K562 (cell line): ENCODE data around the gene NME4. TPM values are rescaled to one million over a fixed set of nuclear protein-coding genes. Genes with fewer than 3 reads are reported as not detected.
A peak's percentile ranks its signal among the peaks of the same experiment; 100 is the strongest.

Experiments used
- ATAC-seq: fragments of 200-7000 bp; cut with Tn5 transposase; 3 replicates; pipeline ENCODE4 v1.9.1; 2020; ENCODE audit warnings: moderate library complexity
- BruUV-seq: library from RNA; stranded (reverse); fragments of 400-500 nt; replicated peaks from 2 replicates; lab custom pipeline; 2021; lab: Mats Ljungman, UMichigan
- CTCF ChIA-PET: fragments of 300-600 bp; formaldehyde crosslinking; extraction: SDS; loops from one replicate; lab custom pipeline; 2021; ENCODE audit warnings: low intra/inter-chr PET ratio; lab: Yijun Ruan, JAX
- POLR2A ChIA-PET: fragments of 300-600, 350-650 bp; sonication (Branson Sonifier 250); formaldehyde crosslinking; extraction: SDS; loops from one replicate; lab custom pipeline; 2021; ENCODE audit warnings: antibody characterized with exemption, inconsistent platforms; lab: Yijun Ruan, JAX
- DNase-seq, 4 experiments: peaks; one replicate each; pipeline versions ENCODE4 v3.0.0 to v3.0.0-alpha.2; 2011 to 2018; ENCODE audit warnings: low spot score in 3 of 4, mixed read lengths in 3 of 4; ENCODE audit errors: extremely low read depth in 1 of 4
- FAIRE-seq: peaks from 2 replicates; lab custom pipeline; 2011; peaks lifted over from hg19 to GRCh38; lab: Jason Lieb, UNC
- H2AFZ ChIP-seq: 2 replicates; pipeline ENCODE4 v1.6.0; 2011; ENCODE audit warnings: low read depth, low read length, control low read depth, inconsistent platforms
- H3K27ac ChIP-seq: fragments of 200-600 bp; 3 replicates; pipeline ENCODE4 v1.8.0; 2011; ENCODE audit warnings: low read depth, mild to moderate bottlenecking, control low read depth, inconsistent platforms, low read length, moderate library complexity, mixed read lengths; ENCODE audit errors: extremely low read depth
- H3K27me3 ChIP-seq, 2 experiments: fragments of 300-600 bp in 1 of 2; 2 replicates in 1 of 2; 3 replicates in 1 of 2; pipeline versions ENCODE4 v1.6.0 to v1.8.0; 2011; ENCODE audit warnings: inconsistent platforms in 2 of 2, low read length in 2 of 2, mild to moderate bottlenecking in 1 of 2, mixed read lengths in 1 of 2, moderate library complexity in 1 of 2; ENCODE audit not compliant: control insufficient read depth in 2 of 2, insufficient read depth in 2 of 2
- H3K36me3 ChIP-seq: fragments of 300-600 bp; 3 replicates; pipeline ENCODE4 v1.8.0; 2011; ENCODE audit warnings: mild to moderate bottlenecking, low read length, inconsistent platforms; ENCODE audit not compliant: control insufficient read depth, insufficient read depth
- H3K4me1 ChIP-seq, 2 experiments: fragments of 200-600 bp in 1 of 2; replicated peaks in 1 of 2; 2 replicates in 1 of 2; 3 replicates in 1 of 2; pipeline versions ENCODE4 v1.5.1 to v1.8.0; 2011; ENCODE audit warnings: inconsistent platforms in 2 of 2, low read length in 2 of 2, mild to moderate bottlenecking in 1 of 2, mixed read lengths in 1 of 2, moderate library complexity in 1 of 2; ENCODE audit not compliant: control insufficient read depth in 2 of 2, insufficient read depth in 2 of 2
- H3K4me2 ChIP-seq: 2 replicates; pipeline ENCODE4 v1.6.1; 2011; ENCODE audit warnings: low read length, control low read depth, inconsistent platforms, mixed read lengths; ENCODE audit not compliant: insufficient read depth
- H3K4me3 ChIP-seq: fragments of 200-600 bp; sonication (generic), shearing (Covaris generic); 2 replicates; pipeline ENCODE4 v1.5.1; 2016; ENCODE audit warnings: control low read depth, inconsistent platforms
- H3K79me2 ChIP-seq: fragments of 200-600 bp; 3 replicates; pipeline ENCODE4 v1.8.0; 2011; ENCODE audit warnings: low read length, inconsistent platforms; ENCODE audit not compliant: control insufficient read depth, insufficient read depth
- H3K9ac ChIP-seq, 2 experiments: 2 replicates each; pipeline versions ENCODE4 v1.6.0 to v1.6.1; 2011; ENCODE audit warnings: low read depth in 2 of 2, low read length in 2 of 2, control low read depth in 1 of 2, inconsistent platforms in 1 of 2, mild to moderate bottlenecking in 1 of 2, mixed read lengths in 1 of 2; ENCODE audit not compliant: insufficient read depth in 1 of 2
- H3K9me1 ChIP-seq: one replicate; pipeline ENCODE4 v1.6.0; 2011; ENCODE audit warnings: inconsistent platforms, mild to moderate bottlenecking, low read length, moderate library complexity; ENCODE audit not compliant: control insufficient read depth, insufficient read depth
- H3K9me3 ChIP-seq: replicated peaks from 2 replicates; pipeline ENCODE4 v1.5.1; 2011; ENCODE audit warnings: low read depth, low read length, inconsistent platforms; ENCODE audit not compliant: control insufficient read depth, insufficient read depth
- H4K20me1 ChIP-seq: replicated peaks from 2 replicates; pipeline ENCODE4 v1.6.1; 2011; ENCODE audit warnings: low read length, inconsistent platforms, mixed read lengths; ENCODE audit not compliant: control insufficient read depth, insufficient read depth
- MCM3 ChIP-seq: fragments of 450-650 bp; IDR thresholded peaks from 2 replicates; pipeline ENCODE4 v1.6.1; 2016
- RBFOX2 ChIP-seq: fragments of 200-400 bp; formaldehyde crosslinking; IDR thresholded peaks from 2 replicates; pipeline ENCODE4 v1.6.1; 2017; ENCODE audit warnings: low read depth, mild to moderate bottlenecking, low read length, moderate library complexity
- RNF219 ChIP-seq: fragments of 250-450 bp; sonication (Bioruptor Pico); IDR thresholded peaks from 2 replicates; pipeline ENCODE4 v1.5.0; 2022; ENCODE audit warnings: mild to moderate bottlenecking
- TBL1XR1 ChIP-seq, 2 experiments: IDR thresholded peaks; 2 replicates each; pipeline ENCODE4 v1.6.1; 2012; ENCODE audit warnings: improper control_type of control experiment in 2 of 2, low read length in 2 of 2, mild to moderate bottlenecking in 1 of 2
- ZBED1 ChIP-seq: IDR thresholded peaks from 2 replicates; pipeline ENCODE4 v1.6.1; 2014
- ZNF143 ChIP-seq: sonication (generic); formaldehyde crosslinking; IDR thresholded peaks from 2 replicates; pipeline ENCODE4 v1.9.0; 2022; ENCODE audit warnings: mild to moderate bottlenecking, missing genetic modification reagents
- ZNF766 ChIP-seq: fragments of 200-800 bp; sonication (Bioruptor generic); conservative IDR thresholded peaks from 2 replicates; pipeline ENCODE4 v1.6.1; 2016; ENCODE audit warnings: missing genetic modification characterization, missing compliant biosample characterization
- WGBS: fragments of 100-300 bp; shearing (Covaris generic); methylation state at CpG from one replicate; pipeline ENCODE4 v1.1.6; 2016; ENCODE audit warnings: low coverage, mixed read lengths; ENCODE audit not compliant: insufficient coverage; ENCODE audit errors: missing lambda C conversion rate; 5-methylcytosine and 5-hydroxymethylcytosine counted together
- in situ Hi-C: fragments of 300-500 bp; cut with MboI; formaldehyde crosslinking; loops from 4 replicates; pipeline ENCODE4 v1.15.0; 2018; ENCODE audit warnings: inconsistent platforms, mixed read lengths
- intact Hi-C: fragments of 100-400 bp; cut with micrococcal nuclease; formaldehyde crosslinking; loops from 2 replicates; pipeline ENCODE4 v1.14.2; 2022
- polyA plus RNA-seq, 8 experiments: library from polyadenylated mRNA; depleted of rRNA in 4 of 8; stranded (reverse) in 5 of 8; unstranded in 3 of 8; fragments of >200 nt; fragmentation: Nextera tagmentation in 2 of 8; fragmentation: Illumina TruSeq in 1 of 8; extraction: Ambion mirVana in 2 of 8; extraction: Trizol in 1 of 8; gene quantifications; 2 replicates each; pipeline versions ENCODE4 v1.2.1 to v1.2.3, GENCODE V29; 2011 to 2014; ENCODE audit warnings: inconsistent platforms in 1 of 8, missing spikeins in 1 of 8
- total RNA-seq, 7 experiments: library from RNA; depleted of rRNA in 6 of 7; stranded (reverse); fragments of >200 nt in 6 of 7; fragmentation: Illumina TruSeq in 2 of 7; extraction: Trizol in 2 of 7; gene quantifications; 2 replicates each; pipeline versions ENCODE4 v1.2.1 to v1.2.3, GENCODE V29; 2011 to 2021; ENCODE audit warnings: low replicate concordance in 1 of 7

NME4 gene
- total and polyA plus RNA-seq, 9 of the 15 experiments (the other 6 are each of a cell fraction or from before 2014, with no cell fraction given) = 15.4 to 264 (median 139) TPM

GRCh38 chr16:366476-366875 is 30.5 kb upstream of the NME4 start:
- H3K4me2 ChIP-seq = no peak overlapping the region
- H3K9me3 ChIP-seq = no peaks in the 10 kb centered on the region
- peaks cover 13% of the 10 kb centered on the region for H3K79me2 ChIP-seq
- FAIRE-seq (no peak), ATAC-seq (no peak), DNase-seq (no peak)
- H4K20me1 ChIP-seq = no peaks in the 10 kb centered on the region
- no TSS peak for BruUV-seq
- TF ChIP-seq MCM3 (no peak), RBFOX2 (0 out of 2 replicates have a peak, but pooled peaks have one; percentile 5), ZBED1 (no peak)
- CTCF ChIA-PET = no interaction called here
- 90% methylated on average over 3 of the region's 10 CpGs for WGBS
- peaks cover 43% of the 10 kb centered on the region; the same call in 2 of the 3 replicates for H3K36me3 ChIP-seq
- no peak overlapping the region for H3K27ac ChIP-seq
- H3K4me1 ChIP-seq = peaks cover 15 to 79% of the 10 kb centered on the region in 2 experiments
- H3K9me1 ChIP-seq = peaks cover 9% of the 10 kb centered on the region
- no peak overlapping the region for H3K4me3 ChIP-seq
- in situ Hi-C loops (no loop called here), intact Hi-C loops (no loop called here)
- peak overlapping the region in 1 of 2 experiments; percentile 2; a peak in 1 of 4 replicates for H3K9ac ChIP-seq
- H3K27me3 ChIP-seq = no peaks in the 10 kb centered on the region
- H2AFZ ChIP-seq = no peak overlapping the region
- POLR2A ChIA-PET = interaction anchor here (1.0 to 1.4 kb wide), 2 partner anchors 34 to 211 kb away, joined by 3 to 4 read pairs; no protein-coding TSS in a partner anchor

GRCh38 chr16:367333-367903 is 29.6 kb upstream of the NME4 start:
- H4K20me1 ChIP-seq = no peaks in the 10 kb centered on the region
- no peak for ATAC-seq
- DNase-seq = no peak
- ChIA-PET POLR2A (interaction anchor here (0.7 to 1.0 kb wide), 3 partner anchors 24 to 210 kb away, joined by 3 to 4 read pairs (median 3); no protein-coding TSS in a partner anchor), CTCF (interaction anchor here (0.7 kb wide), 1 partner anchor 161 kb away, joined by 3 read pairs; no protein-coding TSS in a partner anchor)
- peak overlapping the region in 1 of 2 experiments; percentile 21; a peak in 1 of 4 replicates for H3K9ac ChIP-seq
- peaks cover 15 to 79% of the 10 kb centered on the region in 2 experiments for H3K4me1 ChIP-seq
- 92% methylated on average over 11 of the region's 18 CpGs for WGBS
- intact Hi-C loops = no loop called here
- peaks cover 9% of the 10 kb centered on the region for H3K9me1 ChIP-seq
- peaks cover 13% of the 10 kb centered on the region for H3K79me2 ChIP-seq
- TF ChIP-seq ZNF766 (CRISPR knock-in tag) = no peak
- no peak for TF ChIP-seq TBL1XR1 (IDR thresholded peaks at IDR 0.05; ENCODE audit: low read length in 2 of 2)
- no peak for TF ChIP-seq RNF219
- 0 out of 2 replicates have a peak, but pooled peaks have one; percentile 21 for TF ChIP-seq ZNF143
- no peaks in the 10 kb centered on the region for H3K9me3 ChIP-seq
- peaks cover 52% of the 10 kb centered on the region; the same call in 2 of the 3 replicates for H3K36me3 ChIP-seq
- H2AFZ ChIP-seq = no peak overlapping the region
- BruUV-seq = TSS peak; percentile 46
- H3K27me3 ChIP-seq = no peaks in the 10 kb centered on the region
- in situ Hi-C loops = no loop called here
- FAIRE-seq = no peak
- H3K4me2 ChIP-seq = no peak overlapping the region
- H3K27ac ChIP-seq = no peak overlapping the region
- H3K4me3 ChIP-seq = no peak overlapping the region
